Gastroesophageal sphincter (tissue), 3 donors: ENCODE results near the gene BRCA1.

ENCODE experiments used
- EP300 ChIP-seq: sonication (generic); formaldehyde crosslinking; IDR thresholded peaks from one replicate; pipeline ENCODE4 v1.6.1; 2017; ENCODE audit warnings: antibody characterized with exemption, mild to moderate bottlenecking
- POLR2A ChIP-seq, 2 donors: fragments of 450-650 bp; IDR thresholded peaks; one replicate each; pipeline ENCODE4 v1.6.1; 2017; ENCODE audit warnings: antibody characterized with exemption in 2 of 2, mild to moderate bottlenecking in 2 of 2, moderate library complexity in 1 of 2
- TF ChIP-seq, protein P1 (sequence below), 4 experiments: fragments of 200-600 bp in 2 of 4; fragments of 450-650 bp in 2 of 4; sonication (generic) in 1 of 4; IDR thresholded peaks; one replicate each; pipeline ENCODE4 v1.5.1; 2017 to 2019; ENCODE audit warnings: antibody characterized with exemption in 4 of 4, mild to moderate bottlenecking in 2 of 4, moderate library complexity in 2 of 4

DNA sequence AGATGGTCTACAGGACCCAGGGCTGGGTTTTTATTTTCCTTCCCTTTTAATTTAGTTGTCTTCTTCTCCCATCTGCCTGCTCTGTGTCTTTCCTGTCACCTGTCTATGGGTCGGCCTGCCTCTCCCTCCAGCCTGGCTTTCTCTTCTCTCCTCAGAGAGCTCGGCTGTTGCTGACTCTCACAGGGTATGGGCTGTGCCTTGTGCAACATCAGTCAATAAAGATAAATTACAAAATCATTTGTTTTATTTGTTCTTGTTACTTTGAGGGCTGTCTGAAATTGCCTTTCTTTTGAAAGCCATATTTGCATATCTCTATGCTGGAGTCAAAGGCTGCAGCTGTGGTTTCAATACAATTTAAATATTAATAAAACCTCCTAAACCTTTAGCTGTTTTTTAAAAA, 84.5 kb downstream of the BRCA1 start:
- TF ChIP-seq POLR2A (IDR thresholded peaks at IDR 0.05) (no peak), EP300 (no peak)
- TF ChIP-seq, protein P1, sequence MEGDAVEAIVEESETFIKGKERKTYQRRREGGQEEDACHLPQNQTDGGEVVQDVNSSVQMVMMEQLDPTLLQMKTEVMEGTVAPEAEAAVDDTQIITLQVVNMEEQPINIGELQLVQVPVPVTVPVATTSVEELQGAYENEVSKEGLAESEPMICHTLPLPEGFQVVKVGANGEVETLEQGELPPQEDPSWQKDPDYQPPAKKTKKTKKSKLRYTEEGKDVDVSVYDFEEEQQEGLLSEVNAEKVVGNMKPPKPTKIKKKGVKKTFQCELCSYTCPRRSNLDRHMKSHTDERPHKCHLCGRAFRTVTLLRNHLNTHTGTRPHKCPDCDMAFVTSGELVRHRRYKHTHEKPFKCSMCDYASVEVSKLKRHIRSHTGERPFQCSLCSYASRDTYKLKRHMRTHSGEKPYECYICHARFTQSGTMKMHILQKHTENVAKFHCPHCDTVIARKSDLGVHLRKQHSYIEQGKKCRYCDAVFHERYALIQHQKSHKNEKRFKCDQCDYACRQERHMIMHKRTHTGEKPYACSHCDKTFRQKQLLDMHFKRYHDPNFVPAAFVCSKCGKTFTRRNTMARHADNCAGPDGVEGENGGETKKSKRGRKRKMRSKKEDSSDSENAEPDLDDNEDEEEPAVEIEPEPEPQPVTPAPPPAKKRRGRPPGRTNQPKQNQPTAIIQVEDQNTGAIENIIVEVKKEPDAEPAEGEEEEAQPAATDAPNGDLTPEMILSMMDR (IDR thresholded peaks at IDR 0.05), result no peak
